Lower lobe of right lung (tissue), 2 donors: ENCODE results near the gene DMAC2. TPM values are rescaled to one million over a fixed set of nuclear protein-coding genes. Genes with fewer than 3 reads are reported as not detected.

Experiments used
- ATAC-seq, 2 donors: fragments of 200-7000 bp; cut with Tn5 transposase; one replicate each; pipeline ENCODE4 v1.9.1; 2020 to 2022; ENCODE audit warnings: mild to moderate bottlenecking in 2 of 2, moderate library complexity in 2 of 2
- DNase-seq: peaks from one replicate; pipeline ENCODE4 v3.0.0-alpha.2; 2020
- H3K27ac ChIP-seq: fragments of 200-600 bp; one replicate; pipeline ENCODE4 v1.8.0; 2022
- H3K27me3 ChIP-seq: fragments of 200-600 bp; one replicate; pipeline ENCODE4 v1.8.0; 2022; ENCODE audit warnings: low read depth
- H3K36me3 ChIP-seq: fragments of 200-600 bp; one replicate; pipeline ENCODE4 v1.8.0; 2022; ENCODE audit warnings: mild to moderate bottlenecking
- H3K4me1 ChIP-seq: fragments of 200-600 bp; one replicate; pipeline ENCODE4 v1.8.0; 2022
- H3K4me3 ChIP-seq: fragments of 200-600 bp; one replicate; pipeline ENCODE4 v1.8.0; 2022; ENCODE audit warnings: mild to moderate bottlenecking
- H3K9me3 ChIP-seq: fragments of 200-600 bp; one replicate; pipeline ENCODE4 v1.8.0; 2022
- CTCF ChIP-seq: fragments of 200-600 bp; IDR thresholded peaks from one replicate; pipeline ENCODE4 v1.8.0; 2022; ENCODE audit warnings: antibody characterized with exemption, mild to moderate bottlenecking
- intact Hi-C: fragments of 100-400 bp; cut with DNase I; formaldehyde crosslinking; loops from one replicate; pipeline ENCODE4 v1.11.0; 2022
- total RNA-seq: library from RNA; stranded (reverse); fragmentation: NEBNext Ultra II Directional; extraction: Animal tissue kit (Norgen Biotek cat#: 25700); gene quantifications from one replicate; pipeline ENCODE4 v1.2.1, GENCODE V29; 2021
- donor health status: DM: no; HTN: yes; CAD: no; lungs with severe emphysema.

The DMAC2 gene
- total RNA-seq, 1 donor from 2014 or later: 57.7 TPM

DNA sequence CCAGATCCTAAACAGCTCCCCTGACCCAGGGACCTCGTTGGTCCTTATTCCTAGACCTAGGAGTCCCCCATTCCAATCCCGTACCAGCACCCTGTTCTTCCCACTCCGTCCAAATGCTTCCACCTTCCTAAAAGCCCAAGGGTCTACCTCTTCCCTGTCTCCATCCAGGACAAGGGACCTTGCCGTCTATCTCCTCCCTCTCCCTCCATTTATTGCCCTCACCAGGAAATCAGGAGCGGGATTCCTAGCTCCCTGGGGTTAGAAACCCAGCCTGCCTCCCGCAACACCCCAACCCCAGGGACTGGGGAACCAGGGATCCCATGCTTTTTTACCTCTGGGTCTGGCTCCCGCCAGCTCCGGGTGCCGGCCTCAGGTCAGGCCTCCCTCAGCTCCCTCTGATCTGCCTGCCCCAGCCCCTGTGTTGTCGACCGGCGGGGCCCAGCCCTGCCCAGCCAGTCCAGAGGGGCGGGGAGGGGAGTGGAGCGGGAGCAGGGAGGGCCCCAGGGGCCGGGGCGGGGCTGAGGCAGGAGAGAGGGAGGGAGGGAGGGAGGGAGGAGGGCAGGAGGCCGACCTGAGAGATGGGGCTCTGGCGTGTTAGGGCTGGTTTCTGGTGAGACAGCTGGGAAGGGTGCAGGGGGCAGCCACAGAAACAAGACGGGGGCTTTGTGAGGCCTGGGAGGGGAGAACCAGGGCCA, 12.6 kb downstream of the DMAC2 start, which contains the start of gene B3GNT8:
Gene B3GNT8 (minus strand): TSS at position 423 of the 695 bp plus-strand sequence. CDS start 596 bp downstream, outside the sequence.
- peaks cover 59% of the 10 kb centered on the region for H3K36me3 ChIP-seq
- DNase-seq (peak; percentile 92), ATAC-seq (peak; percentile 92 to 93)
- intact Hi-C loops: no loop called here
- peak within 1 kb of the TSS; percentile 88 for H3K27ac ChIP-seq
- H3K9me3 ChIP-seq: no peaks in the 10 kb centered on the region
- no peaks in the 10 kb centered on the region for H3K27me3 ChIP-seq
- no peak for TF ChIP-seq CTCF
- peaks cover 51% of the 10 kb centered on the region for H3K4me1 ChIP-seq
- peak within 1 kb of the TSS; percentile 70 for H3K4me3 ChIP-seq

DNA sequence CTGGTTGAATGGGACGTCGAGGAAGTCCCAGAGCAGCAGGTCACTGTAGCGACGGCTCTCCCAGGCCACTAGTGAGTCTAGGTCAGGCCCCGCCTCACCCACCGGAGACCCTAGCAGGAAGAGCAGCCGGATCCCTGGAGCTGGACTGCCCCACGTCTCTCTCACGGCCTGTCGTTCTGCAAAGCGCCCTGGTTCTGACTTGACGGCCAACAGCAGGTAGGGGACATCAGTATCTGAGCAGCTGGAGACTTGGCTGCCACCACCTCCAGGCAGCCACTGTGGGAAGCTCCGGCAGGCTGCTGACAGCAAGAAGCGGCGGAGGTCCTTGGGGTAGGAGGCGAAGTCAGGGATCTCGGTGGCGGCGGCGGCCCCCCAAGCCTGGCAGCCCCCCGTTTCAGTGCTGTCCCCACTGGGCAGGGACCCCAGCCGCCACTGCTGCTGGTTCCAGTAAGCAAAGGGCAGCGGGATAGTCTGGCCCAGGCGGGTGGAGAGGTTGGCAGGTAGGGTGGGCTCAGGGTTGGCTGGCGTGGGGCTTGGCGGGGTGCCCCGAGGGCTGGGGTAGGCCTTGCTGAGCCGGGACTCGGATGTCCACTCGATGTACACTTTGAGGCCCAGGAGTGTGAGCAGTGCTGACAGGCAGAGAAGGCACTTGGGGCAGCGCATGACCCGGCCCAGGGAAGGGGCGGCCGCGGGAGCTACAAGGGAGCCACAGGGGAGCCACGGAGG, 13.4 kb downstream of the DMAC2 start:
- intact Hi-C loops: no loop called here
- peak overlapping the region; percentile 70 for H3K4me3 ChIP-seq
- H3K4me1 ChIP-seq: peaks cover 60% of the 10 kb centered on the region
- no peak for TF ChIP-seq CTCF
- no peaks in the 10 kb centered on the region for H3K27me3 ChIP-seq
- no peaks in the 10 kb centered on the region for H3K9me3 ChIP-seq
- H3K36me3 ChIP-seq: peaks cover 57% of the 10 kb centered on the region
- peak overlapping the region; percentile 88 for H3K27ac ChIP-seq
- ATAC-seq (peak; percentile 33 to 42), DNase-seq (peak; percentile 57)

DNA sequence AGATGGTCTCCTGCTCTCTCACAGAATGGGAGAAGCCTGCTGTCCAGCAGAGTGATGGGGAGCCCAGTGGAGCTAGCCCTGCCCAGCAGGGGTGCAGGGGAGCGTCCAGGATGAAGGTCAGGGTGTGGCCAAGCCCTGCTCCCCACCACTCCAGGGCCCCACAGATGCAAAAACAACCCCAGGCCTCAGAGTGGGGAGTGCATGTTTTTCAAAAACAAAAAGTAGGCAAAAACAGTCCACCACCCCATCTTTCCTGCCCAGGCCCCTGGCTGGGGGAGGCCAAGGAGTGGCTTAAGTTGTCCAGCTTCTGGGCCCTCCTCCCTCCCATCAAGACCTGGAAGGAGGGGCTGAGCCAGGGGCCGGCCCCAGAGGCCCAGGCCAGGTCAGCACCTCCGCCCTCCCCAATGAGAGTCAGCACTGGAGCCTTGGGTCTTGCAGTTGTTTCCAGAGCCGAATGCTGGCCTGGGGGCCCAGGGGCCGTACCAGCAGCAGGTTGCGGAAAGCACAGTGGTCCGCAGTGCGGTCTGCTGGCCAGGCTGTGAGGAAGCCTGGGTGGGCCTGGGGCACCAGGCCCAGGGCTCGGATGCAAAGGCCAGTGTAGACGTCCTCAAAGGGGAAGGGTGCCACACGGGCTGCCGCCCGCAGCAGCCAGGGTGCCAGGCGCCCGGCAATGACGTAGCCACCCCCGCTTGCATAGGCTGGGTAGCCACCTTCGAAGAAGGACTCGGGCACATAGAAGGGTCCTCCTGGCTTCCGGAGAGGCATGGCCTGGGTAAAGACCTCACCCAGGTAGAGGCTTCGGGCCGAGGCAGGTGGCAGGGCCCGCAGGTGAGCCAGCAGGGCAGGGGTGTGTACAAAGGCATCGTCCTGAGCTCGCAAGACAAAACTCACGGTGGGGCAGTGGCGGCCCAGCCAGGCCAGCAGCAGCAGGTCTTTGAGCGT, 14.3 kb downstream of the DMAC2 start:
- intact Hi-C loops: no loop called here
- H3K27ac ChIP-seq: peak overlapping the region; percentile 88
- ATAC-seq: no peak

DNA sequence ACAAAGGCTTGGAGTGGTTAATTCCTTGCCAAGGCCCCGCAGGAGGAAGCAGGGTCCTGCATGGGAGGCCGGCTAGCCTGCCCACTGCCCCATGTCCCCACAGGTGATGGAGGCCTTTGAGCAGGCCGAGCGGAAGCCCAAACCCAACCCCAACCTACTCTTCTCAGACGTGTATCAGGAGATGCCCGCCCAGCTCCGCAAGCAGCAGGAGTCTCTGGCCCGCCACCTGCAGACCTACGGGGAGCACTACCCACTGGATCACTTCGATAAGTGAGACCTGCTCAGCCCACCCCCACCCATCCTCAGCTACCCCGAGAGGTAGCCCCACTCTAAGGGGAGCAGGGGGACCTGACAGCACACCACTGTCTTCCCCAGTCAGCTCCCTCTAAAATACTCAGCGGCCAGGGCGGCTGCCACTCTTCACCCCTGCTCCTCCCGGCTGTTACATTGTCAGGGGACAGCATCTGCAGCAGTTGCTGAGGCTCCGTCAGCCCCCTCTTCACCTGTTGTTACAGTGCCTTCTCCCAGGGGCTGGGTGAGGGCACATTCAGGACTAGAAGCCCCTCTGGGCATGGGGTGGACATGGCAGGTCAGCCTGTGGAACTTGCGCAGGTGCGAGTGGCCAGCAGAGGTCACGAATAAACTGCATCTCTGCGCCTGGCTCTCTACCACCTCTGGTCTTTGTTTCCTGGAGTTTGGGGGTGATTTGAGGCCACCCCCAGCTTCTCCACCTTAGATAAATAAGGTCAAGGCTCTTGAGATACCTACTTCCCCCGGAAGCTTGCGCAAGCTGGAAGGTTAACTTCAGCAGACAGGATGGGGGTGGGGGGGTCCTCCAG, 15.2 kb downstream of the DMAC2 start:
- Histone ChIP-seq H3K27ac (peak overlapping the region; percentile 88), H3K4me1 (peaks cover 77% of the 10 kb centered on the region), H3K36me3 (peaks cover 64% of the 10 kb centered on the region), H3K4me3 (peak overlapping the region; percentile 70), H3K27me3 (no peaks in the 10 kb centered on the region), H3K9me3 (no peaks in the 10 kb centered on the region)
- intact Hi-C loops: no loop called here
- peak; percentile 74 for DNase-seq
- no peak for TF ChIP-seq CTCF
- ATAC-seq: peak; percentile 2 to 15

More for the DNA sequence above, 14.3 kb downstream of the DMAC2 start:
- no peak for TF ChIP-seq CTCF
- Histone ChIP-seq H3K36me3 (peaks cover 56% of the 10 kb centered on the region), H3K4me3 (peak overlapping the region; percentile 70), H3K9me3 (no peaks in the 10 kb centered on the region), H3K4me1 (peaks cover 68% of the 10 kb centered on the region), H3K27me3 (no peaks in the 10 kb centered on the region)
- DNase-seq: peak; percentile 51
